HG03469 (cell line): Measurements from ENCODE around the gene TRAPPC5.

Experiments
- ATAC-seq: cut with Tn5 transposase; IDR thresholded peaks from one replicate; pipeline ENCODE4 v1.9.1; 2021; ENCODE audit warnings: mild to moderate bottlenecking, moderate library complexity, moderate number of reproducible peaks; ENCODE audit not compliant: unreplicated experiment

TRAPPC5 gene

DNA sequence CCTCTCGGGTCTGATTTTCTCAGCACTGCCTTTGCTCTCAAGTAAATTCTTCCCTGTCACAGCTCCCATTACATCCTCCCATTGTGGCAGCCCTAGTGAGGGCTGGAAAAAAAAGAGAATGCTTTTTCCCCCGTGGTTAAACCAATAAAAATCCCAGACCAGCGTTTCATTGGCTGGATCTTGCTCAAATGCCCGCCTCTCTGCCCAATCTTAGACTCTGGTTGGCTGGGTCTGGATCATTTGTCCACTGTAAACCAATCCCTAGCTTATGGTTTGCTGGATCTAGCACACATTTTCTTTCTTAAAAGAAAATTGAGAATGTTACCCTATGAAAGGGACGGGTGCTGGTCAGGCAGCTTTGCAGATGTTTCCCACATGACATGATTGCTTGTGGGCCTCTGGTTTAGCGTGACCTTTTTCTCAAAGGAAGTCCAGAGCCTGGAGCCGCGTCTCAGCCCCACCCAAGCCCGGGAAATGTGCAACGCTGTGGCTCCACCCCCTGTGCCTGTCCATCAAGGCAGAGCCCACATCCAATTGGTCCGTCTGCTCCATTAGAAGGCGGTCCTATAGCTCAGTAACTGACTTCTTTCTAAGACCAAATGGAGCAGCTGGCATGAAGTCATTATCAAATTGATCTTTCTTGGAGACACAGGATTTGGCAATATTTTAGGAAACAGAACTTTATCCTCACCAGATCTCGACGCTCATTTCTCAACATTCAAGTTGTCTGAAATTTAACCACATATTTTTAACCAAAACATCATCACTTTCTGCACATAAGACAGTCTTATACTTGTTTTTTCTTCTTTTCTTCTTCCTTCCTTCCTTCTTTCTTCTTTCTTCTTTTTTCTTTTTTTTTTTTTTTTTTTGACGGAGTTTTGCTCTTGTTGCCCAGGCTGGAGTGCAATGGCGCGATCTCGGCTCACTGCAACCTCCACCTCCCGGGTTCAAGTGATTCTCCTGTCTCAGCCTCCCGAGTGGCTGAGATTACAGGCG, 6.3 kb upstream of the TRAPPC5 start:
- ATAC-seq: no peak

- no peak for ATAC-seq
These were observed 4.3 kb upstream of the TRAPPC5 start for GRCh38 chr19:7676376-7676775.

DNA sequence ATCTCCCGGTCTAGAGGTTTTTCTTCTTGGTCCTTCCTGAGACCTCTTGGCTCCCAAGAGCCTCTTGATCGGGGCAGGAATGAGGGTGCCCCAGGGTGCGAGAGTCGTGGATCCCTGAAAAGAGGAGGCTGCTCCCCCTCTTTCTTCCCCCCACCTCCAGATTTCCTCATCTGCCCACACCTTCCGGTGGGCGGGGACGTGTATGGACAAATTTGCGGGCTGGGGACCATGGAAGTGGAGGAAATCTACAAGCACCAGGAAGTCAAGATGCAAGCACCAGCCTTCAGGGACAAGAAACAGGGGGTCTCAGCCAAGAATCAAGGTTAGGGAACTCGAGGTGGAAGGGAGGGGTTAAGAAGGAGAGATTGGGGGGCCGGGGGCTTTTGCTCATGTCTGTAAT, 3.8 kb upstream of the TRAPPC5 start, which contains the start of gene MCEMP1:
Gene MCEMP1, plus strand, starts transcription at position 237 of the 400 bp plus-strand sequence. Its CDS starts 31 bp downstream, at position 268.
- no peak for ATAC-seq

DNA sequence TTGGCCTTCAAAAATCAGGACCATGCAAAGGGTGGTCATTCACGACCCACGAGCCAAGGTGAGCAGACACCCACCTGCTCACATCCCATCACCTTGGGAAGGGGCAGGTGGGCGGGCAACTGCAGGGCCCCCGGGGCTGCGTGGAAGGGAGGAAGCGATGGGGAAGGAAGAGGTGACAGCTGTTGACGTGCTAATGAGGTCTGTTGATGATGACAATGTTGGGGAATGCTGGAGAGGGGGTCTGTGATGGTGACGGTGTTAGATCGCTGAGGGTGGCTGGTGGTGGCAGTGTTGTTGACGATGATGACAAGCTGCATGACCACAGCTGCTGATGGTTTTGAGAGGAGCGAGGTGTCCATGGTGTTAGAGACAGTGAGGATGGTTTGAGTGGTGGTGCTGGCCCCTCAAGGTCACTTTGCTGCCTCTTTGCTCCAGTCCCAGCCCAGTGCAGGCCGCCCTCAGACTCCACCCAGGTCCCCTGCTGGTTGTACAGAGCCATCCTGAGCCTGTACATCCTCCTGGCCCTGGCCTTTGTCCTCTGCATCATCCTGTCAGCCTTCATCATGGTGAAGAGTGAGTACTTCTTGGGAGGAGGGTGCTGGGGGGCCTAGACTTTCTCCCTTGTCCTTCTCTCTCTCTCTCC, 2.8 kb upstream of the TRAPPC5 start:
- no peak for ATAC-seq

- no peak for ATAC-seq
These were observed 1.5 kb upstream of the TRAPPC5 start for GRCh38 chr19:7678971-7679751.

- no peak for ATAC-seq
These were observed 645 bp upstream of the TRAPPC5 start for GRCh38 chr19:7679771-7680605.

DNA sequence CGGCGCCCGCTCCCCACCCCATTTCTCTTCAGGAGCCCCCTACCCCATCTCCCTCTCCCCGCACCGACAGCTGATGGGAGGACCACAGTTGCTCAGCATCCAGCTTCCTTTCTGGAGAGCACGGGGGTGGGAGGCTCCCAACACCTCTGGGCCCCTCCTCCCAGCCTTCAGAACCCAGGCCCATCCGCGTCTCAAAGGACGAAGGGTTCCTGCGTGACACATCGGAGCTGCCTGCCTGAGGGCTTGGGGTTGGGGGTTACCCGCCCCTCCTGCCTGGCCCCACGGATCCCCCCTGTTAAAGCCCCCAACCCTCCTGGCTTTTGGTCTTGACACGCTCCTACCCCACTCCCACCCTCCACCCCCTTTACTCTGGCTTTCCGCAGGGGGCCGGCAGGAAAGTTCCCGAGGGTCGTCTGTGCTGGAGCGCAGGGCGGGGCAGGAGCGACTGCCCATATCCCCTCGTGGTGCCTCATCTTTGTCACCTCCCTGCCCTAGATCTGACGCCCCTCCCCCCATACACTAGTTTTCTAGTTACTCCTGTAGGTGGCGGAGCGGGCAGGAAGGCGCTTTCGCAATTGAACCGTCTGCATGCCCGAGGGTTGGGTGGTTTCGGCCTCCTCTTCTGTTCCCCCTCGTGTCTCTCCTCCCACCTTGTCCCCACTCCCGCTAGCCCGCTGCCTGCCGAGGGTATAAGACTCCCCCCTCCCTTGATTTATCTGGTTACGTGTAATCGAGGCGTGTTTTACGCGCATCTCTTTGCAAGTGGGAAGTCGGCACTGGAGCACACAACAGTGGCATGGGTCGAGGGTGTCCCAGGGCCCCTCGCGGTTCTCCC, 924 bp downstream of the TRAPPC5 start:
- no peak for ATAC-seq

DNA sequence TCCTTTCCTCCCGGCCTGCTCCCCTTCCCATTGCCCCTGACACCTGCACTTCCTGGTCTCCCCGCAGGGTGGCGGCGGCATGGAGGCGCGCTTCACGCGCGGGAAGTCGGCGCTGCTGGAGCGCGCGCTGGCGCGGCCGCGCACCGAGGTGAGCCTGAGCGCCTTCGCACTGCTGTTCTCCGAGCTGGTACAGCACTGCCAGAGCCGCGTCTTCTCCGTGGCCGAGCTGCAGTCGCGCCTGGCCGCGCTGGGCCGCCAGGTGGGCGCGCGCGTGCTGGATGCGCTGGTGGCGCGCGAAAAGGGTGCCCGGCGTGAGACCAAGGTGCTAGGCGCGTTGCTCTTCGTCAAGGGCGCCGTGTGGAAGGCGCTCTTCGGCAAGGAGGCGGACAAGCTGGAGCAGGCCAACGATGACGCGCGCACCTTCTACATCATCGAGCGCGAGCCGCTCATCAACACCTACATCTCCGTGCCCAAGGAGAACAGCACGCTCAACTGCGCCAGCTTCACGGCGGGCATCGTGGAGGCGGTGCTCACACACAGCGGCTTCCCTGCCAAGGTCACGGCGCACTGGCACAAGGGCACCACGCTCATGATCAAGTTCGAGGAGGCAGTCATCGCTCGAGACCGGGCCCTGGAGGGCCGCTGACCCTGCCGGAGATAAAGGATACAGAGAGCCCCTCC, 1.7 kb downstream of the TRAPPC5 start:
- ATAC-seq: no peak

DNA sequence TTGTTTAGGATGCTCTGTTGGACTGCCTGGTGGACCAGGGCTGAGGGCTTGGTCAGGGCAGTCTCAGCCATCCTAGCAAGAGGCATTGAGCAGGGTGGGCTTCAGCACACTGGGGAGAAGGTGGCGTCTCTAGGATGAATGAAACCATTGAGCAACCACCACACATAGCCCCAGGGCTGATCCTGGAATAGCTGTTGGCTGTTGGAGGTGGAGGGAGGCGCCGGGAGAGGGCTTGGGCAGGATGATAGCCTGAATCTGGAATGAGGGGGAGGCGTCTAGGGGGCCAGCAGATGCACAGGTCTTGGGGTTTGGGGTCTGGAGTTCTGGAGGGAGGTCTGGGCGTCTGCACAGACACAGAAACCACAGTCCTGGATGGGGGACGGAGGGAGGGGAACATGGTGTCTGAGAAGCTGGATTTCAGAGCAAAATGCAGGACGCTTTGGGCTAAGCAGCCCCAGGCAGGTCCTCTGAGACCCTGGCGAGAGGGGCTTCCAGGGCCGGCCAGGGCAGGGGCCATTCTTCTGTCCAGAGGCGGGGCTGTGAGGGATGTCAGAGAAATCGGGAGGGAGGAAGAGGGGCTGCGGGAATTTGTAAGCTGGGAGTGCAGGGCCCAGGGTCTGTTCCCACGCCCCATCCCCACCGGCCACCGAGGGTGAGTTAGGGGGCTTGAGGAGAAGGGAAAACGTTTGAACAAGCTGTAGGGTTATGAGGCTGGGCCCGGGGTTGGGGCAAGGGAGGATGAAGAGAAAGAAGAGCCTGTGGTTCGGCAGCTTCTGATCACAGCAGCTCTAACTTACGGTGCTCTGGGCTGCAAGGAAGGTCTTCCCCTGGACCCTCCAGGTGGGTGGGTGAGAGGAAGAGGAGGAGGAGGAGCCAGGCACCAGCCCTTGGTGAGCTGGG, 5.2 kb downstream of the TRAPPC5 start:
- ATAC-seq: no peak

GRCh38 chr19:7687177-7687576, 6.5 kb downstream of the TRAPPC5 start:
- ATAC-seq: no peak

DNA sequence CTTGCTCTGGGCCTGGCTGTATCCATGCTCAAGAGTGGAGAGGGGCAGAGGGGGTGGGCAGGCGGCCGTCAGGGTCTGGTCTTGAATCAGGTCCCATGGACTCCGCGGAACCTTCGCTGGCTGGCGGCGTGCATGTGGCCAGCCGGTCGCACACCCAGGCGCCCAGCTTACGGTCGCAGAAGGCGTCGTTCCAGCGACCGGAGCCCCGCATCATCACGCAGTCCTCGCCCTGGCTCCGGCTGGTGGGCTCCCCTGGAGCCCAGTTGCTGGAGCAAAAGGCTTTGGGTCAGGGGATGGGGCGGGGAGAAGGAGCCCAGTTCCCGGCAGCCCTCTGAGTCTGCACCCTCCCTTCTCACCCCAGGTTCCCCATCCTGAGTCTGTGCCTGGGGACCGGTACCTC, 8.5 kb downstream of the TRAPPC5 start:
- no peak for ATAC-seq

DNA sequence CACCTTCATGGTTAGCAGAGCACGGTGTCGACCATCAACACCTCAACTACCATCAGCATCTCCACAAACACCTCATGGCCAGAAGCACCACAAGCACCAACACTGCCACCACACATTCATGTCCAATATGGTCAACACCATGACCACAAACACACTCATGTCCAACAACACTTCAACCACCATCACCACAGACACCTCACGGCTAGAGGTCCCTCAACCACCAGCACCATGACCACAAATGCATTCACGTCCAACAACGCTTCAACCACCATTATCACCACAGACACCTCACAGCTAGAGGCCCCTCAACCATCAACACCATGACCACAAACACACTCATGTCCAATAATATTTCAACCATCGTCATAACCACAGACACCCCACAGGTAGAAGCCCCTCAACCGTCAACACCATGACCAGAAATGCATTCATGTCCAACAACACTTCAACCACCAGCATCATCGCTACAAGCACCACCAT, 10.2 kb downstream of the TRAPPC5 start:
- no peak for ATAC-seq

- no peak for ATAC-seq
These were observed 10.9 kb downstream of the TRAPPC5 start for GRCh38 chr19:7691497-7691896.

DNA sequence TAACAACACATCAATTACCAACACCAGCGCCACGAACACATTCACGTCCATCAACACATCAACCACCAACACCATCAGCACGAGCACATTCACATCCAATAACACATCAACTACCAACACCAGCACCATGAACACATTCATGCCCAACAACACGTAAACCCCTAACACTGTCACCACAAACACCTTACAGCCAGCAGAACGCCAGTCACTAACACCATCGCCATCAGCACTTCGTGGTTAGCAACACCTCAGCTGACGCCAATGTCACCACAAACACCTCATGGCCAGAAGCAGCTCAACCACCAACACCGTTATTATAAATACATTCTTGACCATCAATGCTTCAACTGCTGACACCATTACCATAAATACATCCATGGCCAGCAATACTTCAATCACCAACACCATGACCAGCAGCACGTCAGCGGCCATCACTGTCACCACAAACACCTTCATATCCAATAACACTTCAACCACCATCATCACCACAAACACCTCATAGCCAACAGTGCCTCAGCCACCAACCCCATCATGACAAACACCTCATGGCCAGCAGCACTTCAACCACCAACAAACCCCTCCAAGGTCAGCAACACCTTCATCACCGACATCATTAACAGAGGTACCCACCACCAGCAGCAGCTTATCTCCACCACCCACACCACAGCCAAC, 11.9 kb downstream of the TRAPPC5 start:
- ATAC-seq: no peak

- ATAC-seq: no peak
These were observed 13.9 kb downstream of the TRAPPC5 start for GRCh38 chr19:7694499-7694898.

- no peak for ATAC-seq
These were observed 17.2 kb downstream of the TRAPPC5 start for GRCh38 chr19:7697721-7698287.

DNA sequence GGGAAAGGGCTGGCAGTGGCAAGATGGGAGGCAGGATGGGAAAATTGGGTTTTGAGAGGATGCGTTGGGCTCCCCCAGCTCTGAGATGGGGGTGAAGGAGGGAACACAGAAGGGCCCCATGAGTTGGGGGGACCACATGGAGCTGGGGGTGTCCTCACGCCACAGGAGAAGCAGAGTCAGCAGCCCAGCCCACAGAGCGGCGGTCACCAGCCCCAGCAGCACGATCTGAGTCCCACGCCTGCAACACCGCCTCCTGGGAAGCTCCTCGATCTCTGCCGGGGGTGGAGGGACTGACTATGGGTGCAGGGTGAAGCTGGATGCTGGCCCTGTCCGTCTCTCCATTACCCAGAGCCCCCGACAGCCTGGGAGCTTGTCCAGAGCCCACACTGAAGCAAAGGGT, 17.9 kb downstream of the TRAPPC5 start:
- ATAC-seq: no peak
